HL-60 (cell line): Measurements from ENCODE around the gene GRIK2.

Source experiments
- DNase-seq, 2 experiments: peaks; one replicate each; pipeline ENCODE4 v3.0.0-alpha.2; 2010 to 2020; ENCODE audit warnings: low read depth in 1 of 2, low spot score in 1 of 2
- H3K27ac ChIP-seq: fragments of 250-450 bp; sonication (Bioruptor Pico); replicated peaks from 2 replicates; pipeline ENCODE4 v1.5.1; 2020; ENCODE audit warnings: mild to moderate bottlenecking, moderate library complexity
- H3K27me3 ChIP-seq: fragments of 250-450 bp; sonication (Bioruptor Pico); 2 replicates; pipeline ENCODE4 v1.5.1; 2021; ENCODE audit warnings: mild to moderate bottlenecking, moderate library complexity; ENCODE audit not compliant: insufficient read depth, poor library complexity, severe bottlenecking
- H3K4me3 ChIP-seq: replicated peaks from 2 replicates; pipeline ENCODE4 v1.5.1; 2011; ENCODE audit warnings: mild to moderate bottlenecking, control low read depth, low read length; ENCODE audit not compliant: insufficient read depth
- GABPA ChIP-seq: IDR thresholded peaks from 2 replicates; pipeline ENCODE4 v1.6.1; 2012; ENCODE audit warnings: low read depth
- POLR2AphosphoS5 ChIP-seq: IDR thresholded peaks from 2 replicates; pipeline ENCODE4 v1.6.1; 2012; ENCODE audit warnings: low read depth
- SPI1 ChIP-seq: IDR thresholded peaks from 2 replicates; pipeline ENCODE4 v1.6.1; 2012; ENCODE audit warnings: low read depth, mild to moderate bottlenecking, borderline replicate concordance
- TF ChIP-seq, protein P1 (sequence below): IDR thresholded peaks from 2 replicates; pipeline ENCODE4 v1.6.1; 2012; ENCODE audit warnings: low read depth; ENCODE audit not compliant: insufficient replicate concordance
- TF ChIP-seq, protein P2 (sequence below): IDR thresholded peaks from one replicate; pipeline ENCODE4 v1.5.1; 2011; ENCODE audit warnings: low read length, control low read depth, inconsistent platforms; ENCODE audit not compliant: insufficient read depth

Gene GRIK2

DNA sequence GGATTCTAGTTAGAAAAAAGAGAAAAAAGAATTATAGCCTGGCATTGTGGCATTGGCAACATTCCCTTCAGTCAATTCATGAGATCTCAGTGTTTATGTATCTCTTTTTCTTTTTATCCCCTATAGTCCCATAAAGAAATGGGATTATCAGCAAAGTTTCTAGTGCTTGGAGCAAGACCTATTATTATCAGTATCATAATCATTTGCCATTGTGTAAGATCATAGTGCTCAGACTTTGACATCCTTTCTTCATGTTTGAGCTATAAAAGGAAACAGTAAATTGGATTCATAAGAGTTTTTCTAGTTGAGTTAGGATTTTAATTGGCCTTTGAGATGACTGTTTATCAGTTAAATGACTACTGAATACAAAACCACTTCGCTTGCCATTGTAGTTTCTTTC is 295.6 kb downstream of the GRIK2 start:
- DNase-seq, result no peak
- H3K27me3 ChIP-seq, result no peaks in the 10 kb centered on the region
- TF ChIP-seq, protein P1, sequence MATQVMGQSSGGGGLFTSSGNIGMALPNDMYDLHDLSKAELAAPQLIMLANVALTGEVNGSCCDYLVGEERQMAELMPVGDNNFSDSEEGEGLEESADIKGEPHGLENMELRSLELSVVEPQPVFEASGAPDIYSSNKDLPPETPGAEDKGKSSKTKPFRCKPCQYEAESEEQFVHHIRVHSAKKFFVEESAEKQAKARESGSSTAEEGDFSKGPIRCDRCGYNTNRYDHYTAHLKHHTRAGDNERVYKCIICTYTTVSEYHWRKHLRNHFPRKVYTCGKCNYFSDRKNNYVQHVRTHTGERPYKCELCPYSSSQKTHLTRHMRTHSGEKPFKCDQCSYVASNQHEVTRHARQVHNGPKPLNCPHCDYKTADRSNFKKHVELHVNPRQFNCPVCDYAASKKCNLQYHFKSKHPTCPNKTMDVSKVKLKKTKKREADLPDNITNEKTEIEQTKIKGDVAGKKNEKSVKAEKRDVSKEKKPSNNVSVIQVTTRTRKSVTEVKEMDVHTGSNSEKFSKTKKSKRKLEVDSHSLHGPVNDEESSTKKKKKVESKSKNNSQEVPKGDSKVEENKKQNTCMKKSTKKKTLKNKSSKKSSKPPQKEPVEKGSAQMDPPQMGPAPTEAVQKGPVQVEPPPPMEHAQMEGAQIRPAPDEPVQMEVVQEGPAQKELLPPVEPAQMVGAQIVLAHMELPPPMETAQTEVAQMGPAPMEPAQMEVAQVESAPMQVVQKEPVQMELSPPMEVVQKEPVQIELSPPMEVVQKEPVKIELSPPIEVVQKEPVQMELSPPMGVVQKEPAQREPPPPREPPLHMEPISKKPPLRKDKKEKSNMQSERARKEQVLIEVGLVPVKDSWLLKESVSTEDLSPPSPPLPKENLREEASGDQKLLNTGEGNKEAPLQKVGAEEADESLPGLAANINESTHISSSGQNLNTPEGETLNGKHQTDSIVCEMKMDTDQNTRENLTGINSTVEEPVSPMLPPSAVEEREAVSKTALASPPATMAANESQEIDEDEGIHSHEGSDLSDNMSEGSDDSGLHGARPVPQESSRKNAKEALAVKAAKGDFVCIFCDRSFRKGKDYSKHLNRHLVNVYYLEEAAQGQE, result no peak
- TF ChIP-seq POLR2AphosphoS5, result no peak
- no peak for TF ChIP-seq SPI1
- no peak for TF ChIP-seq GABPA
- TF ChIP-seq, protein P2, sequence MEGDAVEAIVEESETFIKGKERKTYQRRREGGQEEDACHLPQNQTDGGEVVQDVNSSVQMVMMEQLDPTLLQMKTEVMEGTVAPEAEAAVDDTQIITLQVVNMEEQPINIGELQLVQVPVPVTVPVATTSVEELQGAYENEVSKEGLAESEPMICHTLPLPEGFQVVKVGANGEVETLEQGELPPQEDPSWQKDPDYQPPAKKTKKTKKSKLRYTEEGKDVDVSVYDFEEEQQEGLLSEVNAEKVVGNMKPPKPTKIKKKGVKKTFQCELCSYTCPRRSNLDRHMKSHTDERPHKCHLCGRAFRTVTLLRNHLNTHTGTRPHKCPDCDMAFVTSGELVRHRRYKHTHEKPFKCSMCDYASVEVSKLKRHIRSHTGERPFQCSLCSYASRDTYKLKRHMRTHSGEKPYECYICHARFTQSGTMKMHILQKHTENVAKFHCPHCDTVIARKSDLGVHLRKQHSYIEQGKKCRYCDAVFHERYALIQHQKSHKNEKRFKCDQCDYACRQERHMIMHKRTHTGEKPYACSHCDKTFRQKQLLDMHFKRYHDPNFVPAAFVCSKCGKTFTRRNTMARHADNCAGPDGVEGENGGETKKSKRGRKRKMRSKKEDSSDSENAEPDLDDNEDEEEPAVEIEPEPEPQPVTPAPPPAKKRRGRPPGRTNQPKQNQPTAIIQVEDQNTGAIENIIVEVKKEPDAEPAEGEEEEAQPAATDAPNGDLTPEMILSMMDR, result no peak
- no peak overlapping the region for H3K27ac ChIP-seq
- H3K4me3 ChIP-seq, result no peak overlapping the region

DNA sequence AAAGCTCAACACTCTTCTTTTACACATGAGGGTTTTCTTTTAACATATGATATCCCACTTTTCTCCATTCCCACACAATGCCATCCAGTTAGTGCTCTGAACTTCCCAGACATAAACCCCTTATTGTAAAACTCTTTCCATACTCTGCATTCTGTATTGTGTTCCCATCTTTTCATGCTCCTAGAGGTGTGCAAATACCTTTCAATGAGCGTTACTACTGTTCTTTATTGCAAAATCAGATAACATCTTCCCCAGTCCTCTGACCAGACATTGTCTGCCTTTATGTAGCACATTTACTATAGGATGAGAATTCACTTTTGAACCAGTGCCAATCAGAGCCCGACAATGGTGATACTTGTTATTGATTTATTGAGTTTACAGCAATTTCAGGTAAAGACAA is 296.2 kb downstream of the GRIK2 start:
- TF ChIP-seq POLR2AphosphoS5, result no peak
- TF ChIP-seq SPI1, result no peak
- TF ChIP-seq GABPA, result no peak
- TF ChIP-seq, protein P2, result no peak
- TF ChIP-seq, protein P1, result no peak
- Histone ChIP-seq H3K4me3 (no peak overlapping the region), H3K27ac (no peak overlapping the region), H3K27me3 (no peaks in the 10 kb centered on the region)
- DNase-seq, result no peak

DNA sequence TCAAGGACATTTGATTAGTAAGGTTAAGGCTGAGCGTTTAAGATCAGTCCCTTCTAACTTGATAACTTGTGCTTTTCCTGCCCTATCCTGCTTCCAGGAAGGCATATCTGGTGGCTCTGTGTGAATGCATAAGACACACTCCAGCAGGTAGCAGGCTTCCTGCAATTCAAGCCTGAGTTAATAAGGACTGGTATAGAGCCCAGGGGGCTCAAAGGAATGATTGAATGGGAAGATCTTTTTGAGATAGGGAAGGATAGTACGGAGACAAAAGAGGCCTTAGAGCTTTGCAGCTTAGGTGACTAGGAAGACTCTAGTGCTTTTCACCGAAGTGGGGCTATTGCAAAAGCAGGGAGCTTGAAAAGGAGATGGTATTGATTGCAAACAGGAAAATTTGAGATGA is 307.1 kb downstream of the GRIK2 start:
- H3K4me3 ChIP-seq, result no peak overlapping the region
- H3K27ac ChIP-seq, result no peak overlapping the region
- DNase-seq, result no peak
- no peak for TF ChIP-seq POLR2AphosphoS5
- TF ChIP-seq, protein P1, result no peak
- TF ChIP-seq GABPA, result no peak
- TF ChIP-seq, protein P2, result no peak
- no peak for TF ChIP-seq SPI1
- H3K27me3 ChIP-seq, result no peaks in the 10 kb centered on the region
